HG03558 (cell line): ENCODE measurements around the gene CAMP.
"Not testable (repeated sequence)": the region's sequence is repeated elsewhere in the genome, so short reads cannot be mapped to it uniquely, and the experiment has no call there.

Source experiments
- ATAC-seq: cut with Tn5 transposase; IDR thresholded peaks from one replicate; pipeline ENCODE4 v1.9.1; 2021; ENCODE audit warnings: moderate number of reproducible peaks; ENCODE audit not compliant: unreplicated experiment; ENCODE audit errors: extremely low read depth

The CAMP gene

GRCh38 chr3:48211776-48212175, 11.5 kb upstream of the CAMP start:
- ATAC-seq = not testable (repeated sequence)

DNA sequence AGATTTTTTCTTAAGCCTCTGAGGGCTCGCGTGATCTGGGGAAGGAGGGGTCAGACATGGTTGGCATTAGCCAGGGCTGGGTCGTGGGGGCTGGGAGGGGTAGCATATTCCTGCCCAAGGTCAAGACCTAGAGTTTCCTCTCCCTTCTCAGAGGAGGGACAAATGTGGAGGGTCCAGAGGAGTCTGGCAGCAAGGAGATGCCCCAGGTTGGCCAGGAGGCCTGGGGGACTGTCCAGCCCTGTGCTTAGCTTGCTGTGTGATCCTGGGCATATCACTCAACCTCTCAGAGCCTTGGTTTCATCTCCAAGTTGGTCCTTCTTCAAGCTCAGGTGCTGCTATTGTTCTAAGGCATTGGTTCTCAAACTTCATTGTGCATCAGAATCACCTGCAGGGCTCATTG, 9.1 kb upstream of the CAMP start:
- ATAC-seq = no peak

DNA sequence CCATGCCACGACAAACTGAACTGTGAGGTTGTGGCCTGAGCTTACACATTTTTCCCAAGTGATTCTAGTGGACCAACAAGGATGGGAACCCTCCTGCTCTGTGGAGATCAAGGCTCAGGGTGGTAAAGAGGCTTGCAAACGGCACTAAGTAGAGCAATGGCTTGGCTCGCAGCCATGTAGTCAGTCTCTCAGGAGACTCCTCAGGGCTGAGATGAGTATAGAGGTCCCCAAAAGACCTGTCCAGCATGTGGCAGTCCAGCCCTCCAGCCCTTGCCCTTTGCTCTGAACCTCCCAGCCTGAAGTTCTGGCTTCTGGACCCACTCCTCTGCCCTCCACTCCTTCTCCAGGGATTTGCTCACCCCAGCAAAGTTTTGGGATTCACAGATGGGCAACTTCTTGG, 8.3 kb upstream of the CAMP start:
- ATAC-seq = no peak

- ATAC-seq = no peak
These were observed 7.8 kb upstream of the CAMP start for GRCh38 chr3:48215466-48215865.

- no peak for ATAC-seq
These were observed 7.4 kb upstream of the CAMP start for GRCh38 chr3:48215876-48216275.

DNA sequence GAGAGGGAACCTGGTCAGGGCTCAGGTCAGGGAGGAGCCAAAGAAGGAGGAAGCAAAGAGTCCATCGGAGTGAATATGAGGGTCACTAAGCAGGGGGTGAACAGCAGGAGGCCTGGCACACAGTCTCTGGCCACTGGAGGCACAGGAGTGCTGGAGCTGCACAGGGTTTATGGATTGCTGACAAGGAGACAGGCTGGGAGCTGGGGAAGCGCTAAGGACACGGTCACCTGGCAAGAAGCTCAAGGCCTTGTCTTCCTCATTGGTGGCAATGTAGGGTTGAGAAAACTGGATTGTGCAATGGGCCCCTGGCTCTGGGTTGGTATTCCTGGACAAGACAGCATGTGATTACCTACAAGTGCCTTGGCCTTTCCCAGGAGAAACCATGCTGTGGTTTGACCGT, 5.8 kb upstream of the CAMP start:
- ATAC-seq = no peak

DNA sequence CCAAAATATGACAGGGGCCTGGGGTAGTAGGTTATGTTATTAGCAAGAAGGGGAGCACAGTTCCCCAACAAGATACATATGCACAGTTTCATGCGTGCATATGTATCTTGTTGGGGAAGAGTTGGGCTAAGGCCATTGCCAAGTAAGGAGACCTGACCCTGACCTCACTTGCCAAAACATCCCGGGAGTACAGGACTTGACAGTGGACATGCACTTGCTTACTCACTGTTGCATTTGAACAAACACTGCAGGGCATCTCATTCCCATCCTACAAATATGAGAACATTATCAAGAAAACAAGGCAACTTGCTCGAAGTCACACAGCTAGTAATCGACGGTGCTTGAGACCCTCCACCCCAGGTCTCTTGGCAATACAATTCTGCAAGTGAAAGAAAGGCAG, 4.8 kb upstream of the CAMP start:
- no peak for ATAC-seq

DNA sequence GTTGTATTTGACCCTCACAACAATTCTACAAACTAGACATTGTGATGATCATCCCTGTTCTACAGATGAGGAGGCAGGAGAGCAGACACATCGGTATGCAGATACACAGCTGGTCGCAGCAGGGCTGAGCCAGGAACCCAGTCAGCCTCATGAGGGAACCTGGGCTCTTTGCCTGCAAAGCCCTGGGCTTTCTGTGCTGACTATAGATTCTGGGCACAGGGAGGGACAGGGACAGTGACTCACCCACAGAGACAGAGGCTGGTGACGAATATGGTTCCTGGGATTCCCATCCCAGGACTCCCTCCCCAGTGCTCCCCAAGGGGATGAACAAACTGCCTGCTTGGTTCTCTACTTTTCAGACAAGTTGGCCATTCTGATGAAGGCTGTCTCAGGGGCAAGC, 3.8 kb upstream of the CAMP start:
- no peak for ATAC-seq

- no peak for ATAC-seq
These were observed 2.5 kb upstream of the CAMP start for GRCh38 chr3:48220746-48221145.

DNA sequence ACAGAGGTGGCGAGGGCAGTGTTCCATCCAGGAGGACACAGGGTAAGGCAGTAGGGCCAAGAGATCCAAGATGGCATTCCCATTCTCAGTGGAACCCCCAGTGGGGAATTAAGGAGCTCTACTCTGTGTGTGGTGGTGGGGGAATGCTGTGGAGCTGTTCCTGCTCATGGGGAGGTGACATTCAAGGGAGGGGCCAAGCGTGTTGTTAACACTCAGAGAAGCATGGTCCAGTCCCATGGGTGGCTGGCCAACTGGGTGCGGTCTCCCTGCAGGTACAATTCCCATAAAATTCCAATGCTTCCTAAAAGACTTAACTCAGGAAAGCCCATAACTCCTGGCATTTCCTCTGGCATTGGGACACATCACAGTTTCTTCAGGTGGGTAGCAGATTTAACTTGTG, 2.3 kb downstream of the CAMP start:
- no peak for ATAC-seq

DNA sequence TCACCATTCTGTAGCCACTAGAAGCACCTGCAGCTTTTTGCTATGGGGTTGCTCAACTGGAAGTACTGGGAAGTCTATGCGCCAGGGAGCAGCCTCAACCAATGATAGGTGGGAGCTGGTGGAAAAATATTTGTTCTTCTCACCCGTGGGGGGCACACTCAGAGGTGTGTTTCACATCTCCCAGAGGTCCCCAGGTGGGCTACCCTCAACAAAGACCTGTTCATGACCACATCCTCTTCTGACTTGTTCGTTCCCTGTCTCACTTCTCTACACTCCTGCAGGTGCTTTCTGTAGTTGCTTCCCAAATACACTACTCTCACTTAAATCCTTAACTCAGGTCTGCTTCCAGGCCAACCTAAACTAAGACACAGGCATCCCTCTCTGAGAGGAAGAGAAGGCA, 3.6 kb downstream of the CAMP start:
- ATAC-seq = no peak

- ATAC-seq = no peak
These were observed 8.9 kb downstream of the CAMP start for GRCh38 chr3:48232232-48232631.

- no peak for ATAC-seq
These were observed 9.4 kb downstream of the CAMP start for GRCh38 chr3:48232734-48233133.

- no peak for ATAC-seq
These were observed 10.2 kb downstream of the CAMP start for GRCh38 chr3:48233542-48233941.

DNA sequence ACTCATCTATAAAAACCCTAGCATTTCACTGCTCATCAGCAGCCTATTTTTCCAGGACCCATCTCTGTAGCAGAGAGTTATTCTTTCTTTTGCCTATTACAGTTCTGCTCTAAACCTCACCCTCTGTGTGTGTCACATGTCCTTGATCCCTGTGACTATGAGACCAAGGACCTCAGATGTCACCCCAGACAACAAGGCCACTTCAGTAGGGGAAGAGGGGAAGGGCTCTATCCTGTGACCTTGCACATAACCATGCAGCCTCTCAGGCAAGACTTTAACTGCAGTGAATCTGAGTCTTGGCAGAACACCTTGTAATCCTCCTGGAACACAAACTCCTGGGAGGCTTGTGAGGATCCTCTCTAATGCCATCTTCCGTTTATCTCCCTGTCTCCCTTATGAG, 13.2 kb downstream of the CAMP start:
- ATAC-seq = no peak

GRCh38 chr3:48238531-48239085, 15.3 kb downstream of the CAMP start:
- no peak for ATAC-seq

DNA sequence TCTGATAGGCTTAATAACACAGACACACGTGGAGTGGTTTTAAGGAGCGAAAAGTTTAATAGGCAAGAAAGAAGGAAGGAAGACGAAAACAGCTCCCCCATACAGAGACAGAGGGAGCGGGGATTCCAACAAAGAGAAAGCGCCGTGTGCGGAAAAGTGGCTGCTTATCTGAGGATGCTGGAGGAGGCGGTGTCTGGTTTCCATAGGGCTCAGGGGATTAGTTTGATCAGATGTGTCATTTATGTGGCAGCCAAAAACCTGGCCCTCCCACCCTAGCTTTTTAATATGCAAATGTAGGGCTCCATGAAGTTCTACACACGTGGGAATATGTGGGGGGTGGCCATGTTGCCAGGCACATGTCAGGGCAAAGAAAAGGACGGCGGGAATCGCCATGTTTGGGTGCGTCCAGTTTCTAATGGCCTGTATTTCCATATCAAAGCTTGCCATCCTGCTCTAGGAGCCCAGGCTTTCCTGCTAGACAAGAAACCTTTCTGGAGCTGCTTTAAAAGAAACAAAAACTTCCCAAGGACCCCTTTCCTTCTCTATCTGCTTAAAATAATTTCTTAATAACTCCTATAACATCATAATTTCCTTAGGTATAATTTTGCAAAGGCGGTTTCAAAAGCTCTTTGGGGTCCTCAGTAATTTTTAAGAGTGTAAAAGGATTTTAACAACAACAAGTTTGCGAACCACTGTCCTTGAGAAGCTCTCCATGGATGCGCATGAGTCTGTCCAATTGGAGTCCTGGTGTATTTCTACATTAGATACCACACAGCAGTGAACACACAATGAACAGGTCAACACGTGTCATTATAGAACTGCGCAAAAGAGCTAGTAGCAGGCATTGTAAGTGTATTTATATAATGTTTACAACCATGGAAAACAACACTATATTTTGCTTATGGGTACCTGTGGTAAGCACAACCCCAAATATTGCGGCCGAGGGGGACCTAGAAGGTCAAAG, 17.0 kb downstream of the CAMP start:
- no peak for ATAC-seq

DNA sequence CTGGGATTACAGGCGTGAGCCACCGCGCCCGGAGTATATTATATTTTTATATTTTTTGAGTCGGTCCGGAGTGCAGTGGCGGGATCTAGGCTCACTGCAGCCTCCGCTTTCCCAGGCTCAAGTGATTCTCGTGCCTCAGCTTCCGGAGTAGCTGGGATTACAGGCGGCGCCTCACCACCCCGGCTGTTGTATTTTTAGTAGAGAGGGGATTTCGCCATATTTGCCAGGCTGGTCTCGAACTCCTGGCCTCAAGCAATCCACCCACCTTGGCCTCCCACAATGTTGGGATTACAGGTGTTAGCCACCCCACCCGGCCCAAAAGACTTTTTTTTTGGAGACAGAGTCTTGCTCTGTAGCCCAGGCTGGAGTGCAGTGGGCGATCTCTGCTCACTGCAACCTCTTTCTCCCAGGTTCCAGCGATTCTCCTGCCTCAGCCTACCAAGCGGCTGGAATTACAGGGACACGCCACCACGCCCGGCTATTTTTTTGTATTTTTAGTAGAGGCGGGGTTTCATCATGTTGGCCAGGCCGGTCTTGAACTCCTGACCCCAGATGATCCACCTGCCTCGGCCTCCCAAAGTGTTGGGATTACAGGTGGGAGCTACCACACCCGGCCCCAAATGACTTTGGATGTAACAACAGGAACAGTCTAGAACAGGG, 18.6 kb downstream of the CAMP start:
- no peak for ATAC-seq

DNA sequence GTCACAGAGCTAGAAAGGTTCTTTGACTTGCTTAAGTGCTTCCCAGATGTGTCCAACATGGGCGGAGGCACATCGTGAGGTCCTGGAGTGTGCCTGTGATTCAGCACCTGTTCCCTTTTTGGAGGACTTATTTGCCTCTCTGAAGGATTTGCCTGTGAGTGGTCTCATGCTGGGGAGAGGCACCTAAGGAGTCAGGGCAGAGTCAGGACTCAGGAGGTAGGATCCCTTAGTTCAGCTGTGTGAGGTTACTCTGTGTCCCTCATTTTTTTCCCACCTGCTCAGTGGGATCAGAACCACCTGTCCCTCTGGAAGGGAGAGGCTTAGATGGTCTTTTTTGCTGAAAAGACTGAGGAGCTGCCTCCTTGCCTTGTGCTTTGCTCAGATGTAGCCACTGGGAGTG, 20.6 kb downstream of the CAMP start:
- no peak for ATAC-seq

DNA sequence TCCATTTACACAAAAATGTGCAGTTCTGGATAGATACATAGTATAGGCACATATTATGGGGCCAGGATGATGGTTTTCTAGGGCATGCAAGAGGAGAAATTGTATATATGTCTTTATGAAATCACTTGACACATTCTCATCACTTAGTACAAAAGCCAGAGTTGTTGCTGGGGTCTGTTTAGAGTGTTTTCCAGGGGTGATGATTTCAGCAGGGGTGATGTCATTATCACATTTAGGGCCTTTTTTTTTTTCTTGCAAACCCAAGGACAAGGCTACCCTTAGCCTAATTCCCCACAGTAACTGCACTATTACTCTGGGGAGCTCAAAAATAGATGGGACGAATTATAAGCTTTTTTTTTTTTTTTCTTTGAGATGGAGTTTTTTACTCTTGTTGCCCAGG, 21.2 kb downstream of the CAMP start:
- ATAC-seq = no peak

DNA sequence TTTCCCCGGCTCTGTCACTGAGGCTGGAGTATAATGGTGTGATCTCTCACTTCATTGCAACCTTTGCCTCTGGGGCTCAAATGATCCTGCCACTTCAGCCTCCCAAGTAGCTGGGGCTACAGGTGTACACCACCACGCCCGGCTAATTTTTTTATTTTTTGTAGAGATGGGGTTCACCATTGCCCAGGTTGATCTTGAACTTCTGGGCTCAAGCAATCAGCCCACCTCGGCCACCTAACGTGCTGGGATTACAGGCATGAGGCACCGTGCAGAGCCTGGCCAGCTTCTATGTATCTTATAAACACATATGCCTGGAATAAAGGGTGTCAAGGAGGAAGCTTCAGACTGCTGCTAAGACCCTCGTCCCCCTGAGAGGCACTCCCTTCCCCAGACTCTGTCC, 21.8 kb downstream of the CAMP start:
- ATAC-seq = no peak
